Stomach (tissue), 4 donors: ENCODE results near the gene TMEM150A.

Source experiments
- CTCF ChIP-seq, 7 experiments: fragments of 450-650 bp in 4 of 7; fragments of 200-600 bp in 3 of 7; sonication (generic) in 3 of 7; IDR thresholded peaks; one replicate each; pipeline ENCODE4 v1.5.1; 2016 to 2019; ENCODE audit warnings: antibody characterized with exemption in 7 of 7, control low read depth in 2 of 7, mild to moderate bottlenecking in 1 of 7
- POLR2A ChIP-seq, 4 donors: fragments of 450-650 bp; IDR thresholded peaks; one replicate each; pipeline ENCODE4 v1.6.1; 2016; ENCODE audit warnings: antibody characterized with exemption in 4 of 4, control low read depth in 2 of 4, mild to moderate bottlenecking in 1 of 4, moderate library complexity in 1 of 4

DNA sequence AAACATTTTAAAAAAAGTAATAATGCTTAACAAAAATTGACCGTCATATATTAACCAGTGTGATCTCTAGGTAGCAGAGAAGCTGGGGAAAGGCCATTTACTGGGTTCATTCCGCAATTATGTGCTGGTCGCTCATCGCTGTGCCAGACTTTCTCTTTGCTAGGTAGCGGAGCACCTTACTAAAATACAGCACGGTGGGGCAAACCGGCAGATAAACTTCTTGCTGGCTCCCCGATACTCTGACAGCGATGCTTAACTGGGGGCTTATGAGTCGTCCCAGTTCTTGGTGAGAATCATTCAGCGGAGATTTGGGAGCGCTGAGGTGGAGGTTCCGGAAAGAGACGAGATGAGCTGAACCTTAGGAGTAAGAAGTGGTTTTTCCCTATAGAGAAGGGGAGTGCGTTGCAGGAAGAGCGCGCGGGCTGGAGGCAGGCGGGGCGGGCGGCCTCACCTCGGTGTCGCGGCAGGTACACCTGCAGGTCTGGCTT, 8.8 kb upstream of the TMEM150A start:
- no peak for TF ChIP-seq POLR2A (IDR thresholded peaks at IDR 0.05)
- TF ChIP-seq CTCF (IDR thresholded peaks at IDR 0.05): no peak
